SU-DHL-6 (cell line): ENCODE measurements around the gene MUC6.

ENCODE experiments used
- H2AFZ ChIP-seq: fragments of 200-600 bp; sonication (generic); 2 replicates; pipeline ENCODE4 v1.6.1; 2014; ENCODE audit warnings: low read depth, mild to moderate bottlenecking, moderate library complexity, mixed read lengths, antibody characterized with exemption, low read length; ENCODE audit not compliant: severe bottlenecking
- H3F3A ChIP-seq: fragments of 200-600 bp; shearing (Covaris generic); 2 replicates; pipeline ENCODE4 v1.6.0; 2016; ENCODE audit warnings: antibody characterized with exemption, mild to moderate bottlenecking; ENCODE audit not compliant: insufficient read depth
- H3K27ac ChIP-seq: fragments of 200-600 bp; sonication (generic); 2 replicates; pipeline ENCODE4 v1.5.1; 2016; ENCODE audit warnings: low read depth, mild to moderate bottlenecking, low read length, moderate library complexity, mixed read lengths
- H3K27me3 ChIP-seq: fragments of 200-600 bp; sonication (generic), shearing (Covaris generic); 2 replicates; pipeline ENCODE4 v1.6.0; 2014; ENCODE audit warnings: mild to moderate bottlenecking, low read length
- H3K36me3 ChIP-seq: fragments of 200-600 bp; sonication (generic); 2 replicates; pipeline ENCODE4 v1.6.1; 2014; ENCODE audit warnings: mild to moderate bottlenecking, low read length, mixed read lengths
- H3K4me2 ChIP-seq: fragments of 300-600, 200-600 bp; shearing (Covaris generic), sonication (generic); 2 replicates; pipeline ENCODE4 v1.6.0; 2014; ENCODE audit warnings: low read length, low read depth, mild to moderate bottlenecking; ENCODE audit not compliant: poor library complexity, severe bottlenecking
- H3K4me3 ChIP-seq: fragments of 200-600 bp; sonication (generic); 2 replicates; pipeline ENCODE4 v1.5.1; 2014; ENCODE audit warnings: antibody characterized with exemption, low read length, mild to moderate bottlenecking, mixed read lengths; ENCODE audit not compliant: insufficient read depth, poor library complexity, severe bottlenecking
- H3K79me2 ChIP-seq: fragments of 200-600 bp; sonication (generic); 2 replicates; pipeline ENCODE4 v1.6.1; 2014; ENCODE audit warnings: mild to moderate bottlenecking, low read length, moderate library complexity; ENCODE audit not compliant: insufficient read depth
- H3K9ac ChIP-seq: fragments of 200-600 bp; sonication (generic); 2 replicates; pipeline ENCODE4 v1.7.0; 2014; ENCODE audit warnings: mild to moderate bottlenecking, low read length
- H3K9me2 ChIP-seq: fragments of 200-600 bp; sonication (generic); replicated peaks from 2 replicates; pipeline ENCODE4 v1.6.1; 2014; ENCODE audit warnings: low read length; ENCODE audit not compliant: insufficient read depth
- H3K9me3 ChIP-seq: fragments of 200-600 bp; sonication (generic); 2 replicates; pipeline ENCODE4 v1.6.1; 2014; ENCODE audit warnings: low read length, mixed read lengths; ENCODE audit not compliant: insufficient read depth
- H4K20me1 ChIP-seq: fragments of 200-600 bp; sonication (generic); 2 replicates; pipeline ENCODE4 v1.6.1; 2014; ENCODE audit warnings: low read depth, mild to moderate bottlenecking, antibody characterized with exemption, low read length, moderate library complexity, mixed read lengths
- CTCF ChIP-seq: fragments of 200-600 bp; sonication (generic); IDR thresholded peaks from one replicate; pipeline ENCODE4 v1.5.1; 2017; ENCODE audit warnings: antibody characterized with exemption, mild to moderate bottlenecking, low read length, moderate library complexity; ENCODE audit not compliant: insufficient read depth, poor library complexity, severe bottlenecking
- EZH2phosphoT487 ChIP-seq: fragments of 200-600 bp; sonication (generic), shearing (Covaris generic); conservative IDR thresholded peaks from 2 replicates; pipeline ENCODE4 v1.6.1; 2018; ENCODE audit warnings: mild to moderate bottlenecking, antibody characterized with exemption, low read length, moderate library complexity, mixed read lengths

Gene MUC6

GRCh38 chr11:1081601-1082311, 45.2 kb upstream of the MUC6 start:
- TF ChIP-seq EZH2phosphoT487 (no peak), CTCF (no peak)
- H3K9ac ChIP-seq = no peak overlapping the region
- H2AFZ ChIP-seq = no peak overlapping the region

GRCh38 chr11:1078191-1078601, 41.7 kb upstream of the MUC6 start:
- Histone ChIP-seq H3K27me3 (no peaks in the 10 kb centered on the region), H3K27ac (no peak overlapping the region), H3K4me2 (no peak overlapping the region), H3K9me3 (no peaks in the 10 kb centered on the region), H3K9me2 (no peaks in the 10 kb centered on the region), H3K9ac (no peak overlapping the region), H3K36me3 (no peaks in the 10 kb centered on the region), H3F3A (no peaks in the 10 kb centered on the region), H4K20me1 (no peaks in the 10 kb centered on the region), H3K4me3 (no peak overlapping the region), H2AFZ (no peak overlapping the region), H3K79me2 (no peaks in the 10 kb centered on the region)
- TF ChIP-seq CTCF (no peak), EZH2phosphoT487 (no peak)

More at GRCh38 chr11:1081601-1082311, 45.2 kb upstream of the MUC6 start:
- Histone ChIP-seq H3K27me3 (no peaks in the 10 kb centered on the region), H3K4me2 (no peak overlapping the region), H3K27ac (no peak overlapping the region), H3K9me3 (no peaks in the 10 kb centered on the region), H3K79me2 (no peaks in the 10 kb centered on the region), H3K9me2 (no peaks in the 10 kb centered on the region), H3F3A (no peaks in the 10 kb centered on the region), H3K36me3 (no peaks in the 10 kb centered on the region), H4K20me1 (no peaks in the 10 kb centered on the region), H3K4me3 (no peak overlapping the region)

GRCh38 chr11:1077417-1078119, 41.0 kb upstream of the MUC6 start:
- H3K4me3 ChIP-seq = no peak overlapping the region
- H3K9me2 ChIP-seq = no peaks in the 10 kb centered on the region
- H2AFZ ChIP-seq = no peak overlapping the region
- H4K20me1 ChIP-seq = no peaks in the 10 kb centered on the region
- no peaks in the 10 kb centered on the region for H3K79me2 ChIP-seq
- TF ChIP-seq CTCF (no peak), EZH2phosphoT487 (no peak)
- no peak overlapping the region for H3K9ac ChIP-seq
- H3K27ac ChIP-seq = no peak overlapping the region
- H3K27me3 ChIP-seq = no peaks in the 10 kb centered on the region
- no peaks in the 10 kb centered on the region for H3F3A ChIP-seq
- H3K9me3 ChIP-seq = no peaks in the 10 kb centered on the region
- H3K36me3 ChIP-seq = no peaks in the 10 kb centered on the region
- H3K4me2 ChIP-seq = no peak overlapping the region
